IMR-90 (cell line): Measurements from ENCODE around the gene SLC25A26. TPM values are rescaled to one million over a fixed set of nuclear protein-coding genes. Genes with fewer than 3 reads are reported as not detected.
A peak's percentile ranks its signal among the peaks of the same experiment; 100 is the strongest.

ENCODE experiments used
- ATAC-seq: fragments of 200-7000 bp; cut with Tn5 transposase; 2 replicates; pipeline ENCODE4 v1.9.1; 2020; ENCODE audit warnings: low read depth, mild to moderate bottlenecking, moderate library complexity
- BruUV-seq: library from RNA; stranded (reverse); fragments of 400-500 nt; replicated peaks from 2 replicates; lab custom pipeline; 2021; lab: Mats Ljungman, UMichigan
- CTCF ChIA-PET: fragments of 300-600 bp; formaldehyde crosslinking; extraction: SDS; loops from one replicate; lab custom pipeline; 2021; ENCODE audit warnings: antibody characterized with exemption; lab: Yijun Ruan, JAX
- POLR2A ChIA-PET: fragments of 300-600 bp; sonication (Branson Sonifier 250); formaldehyde crosslinking; loops from one replicate; lab custom pipeline; 2022; ENCODE audit warnings: antibody characterized with exemption; ENCODE audit not compliant: unreplicated experiment; lab: Charles Lee
- DNase-seq: peaks from one replicate; pipeline ENCODE4 v3.0.0; 2013
- H2AFZ ChIP-seq: replicated peaks from 2 replicates; pipeline ENCODE3; 2013; ENCODE audit warnings: low read length, mild to moderate bottlenecking; ENCODE audit not compliant: poor library complexity
- H2AK5ac ChIP-seq: 2 replicates; pipeline ENCODE4 v1.6.1; 2013; ENCODE audit warnings: low read depth, low read length, inconsistent platforms
- H2AK9ac ChIP-seq: replicated peaks from 2 replicates; pipeline ENCODE3; 2013; ENCODE audit warnings: mild to moderate bottlenecking, low read depth, low read length, moderate library complexity; ENCODE audit not compliant: poor library complexity
- H2BK120ac ChIP-seq: 2 replicates; pipeline ENCODE4 v1.6.1; 2013; ENCODE audit warnings: low read depth, low read length, inconsistent platforms
- H2BK15ac ChIP-seq: 3 replicates; pipeline ENCODE4 v1.6.1; 2013; ENCODE audit warnings: low read depth, low read length, inconsistent platforms
- H2BK20ac ChIP-seq: 2 replicates; pipeline ENCODE4 v1.6.1; 2013; ENCODE audit warnings: low read depth, mild to moderate bottlenecking, inconsistent platforms, low read length, moderate library complexity
- H2BK5ac ChIP-seq: 2 replicates; pipeline ENCODE4 v1.6.1; 2013; ENCODE audit warnings: mild to moderate bottlenecking, low read depth, low read length, inconsistent platforms; ENCODE audit not compliant: poor library complexity, severe bottlenecking
- H3K14ac ChIP-seq: replicated peaks from 2 replicates; pipeline ENCODE4 v1.6.1; 2013; ENCODE audit warnings: low read depth, low read length, inconsistent platforms
- H3K18ac ChIP-seq: 2 replicates; pipeline ENCODE4 v1.6.1; 2013; ENCODE audit warnings: low read depth, low read length, control low read depth
- H3K23ac ChIP-seq: 2 replicates; pipeline ENCODE4 v1.6.1; 2013; ENCODE audit warnings: low read depth, low read length, inconsistent platforms
- H3K27ac ChIP-seq: 2 replicates; pipeline ENCODE4 v1.5.1; 2013; ENCODE audit warnings: mild to moderate bottlenecking, control low read depth, low read length; ENCODE audit not compliant: insufficient read depth
- H3K27me3 ChIP-seq: 2 replicates; pipeline ENCODE4 v1.6.1; 2013; ENCODE audit warnings: low read length; ENCODE audit not compliant: control insufficient read depth, insufficient read depth
- H3K36me3 ChIP-seq: 2 replicates; pipeline ENCODE4 v1.6.1; 2013; ENCODE audit warnings: low read length, mixed read lengths; ENCODE audit not compliant: control insufficient read depth, insufficient read depth
- H3K4ac ChIP-seq: 2 replicates; pipeline ENCODE4 v1.6.1; 2013; ENCODE audit warnings: low read depth, low read length, inconsistent platforms
- H3K4me1 ChIP-seq: 2 replicates; pipeline ENCODE4 v1.6.1; 2013; ENCODE audit warnings: low read length, mixed read lengths; ENCODE audit not compliant: control insufficient read depth, insufficient read depth
- H3K4me2 ChIP-seq: 2 replicates; pipeline ENCODE4 v1.6.1; 2013; ENCODE audit warnings: low read depth, mild to moderate bottlenecking, control low read depth, low read length, moderate library complexity
- H3K4me3 ChIP-seq: 2 replicates; pipeline ENCODE4 v1.5.1; 2013; ENCODE audit warnings: low read depth, mild to moderate bottlenecking, control low read depth, low read length, moderate library complexity; ENCODE audit not compliant: insufficient read depth
- H3K56ac ChIP-seq: 2 replicates; pipeline ENCODE4 v1.6.1; 2013; ENCODE audit warnings: low read length, inconsistent platforms; ENCODE audit not compliant: insufficient read depth; ENCODE audit errors: extremely low read depth
- H3K79me1 ChIP-seq, 2 experiments: 2 replicates each; pipeline ENCODE4 v1.6.1; 2013; ENCODE audit warnings: low read length in 2 of 2, inconsistent platforms in 1 of 2, low read depth in 1 of 2
- H3K9ac ChIP-seq: 2 replicates; pipeline ENCODE4 v1.6.1; 2013; ENCODE audit warnings: low read depth, low read length, control low read depth
- H3K9me1 ChIP-seq: 2 replicates; pipeline ENCODE4 v1.6.1; 2013; ENCODE audit warnings: low read length, inconsistent platforms; ENCODE audit not compliant: insufficient read depth
- H3K9me3 ChIP-seq: 2 replicates; pipeline ENCODE4 v1.6.1; 2013; ENCODE audit warnings: low read length; ENCODE audit not compliant: control insufficient read depth, insufficient read depth
- H4K20me1 ChIP-seq: 2 replicates; pipeline ENCODE4 v1.6.1; 2013; ENCODE audit warnings: low read length, inconsistent platforms; ENCODE audit not compliant: insufficient read depth
- H4K5ac ChIP-seq: 2 replicates; pipeline ENCODE4 v1.6.1; 2013; ENCODE audit warnings: mild to moderate bottlenecking, low read depth, low read length, control low read depth
- H4K8ac ChIP-seq, 2 experiments: 2 replicates each; pipeline ENCODE4 v1.6.1; 2013; ENCODE audit warnings: low read depth in 2 of 2, low read length in 2 of 2, control low read depth in 1 of 2, inconsistent platforms in 1 of 2
- H4K91ac ChIP-seq: 2 replicates; pipeline ENCODE4 v1.6.1; 2013; ENCODE audit warnings: low read depth, low read length, inconsistent platforms; ENCODE audit not compliant: insufficient read depth
- CTCF ChIP-seq: conservative IDR thresholded peaks from 2 replicates; pipeline ENCODE4 v1.5.1; 2012; ENCODE audit warnings: mild to moderate bottlenecking, low read depth, low read length, improper control_type of control experiment
- MAFK ChIP-seq: IDR thresholded peaks from 2 replicates; pipeline ENCODE4 v1.6.1; 2012; ENCODE audit warnings: low read depth, low read length, improper control_type of control experiment
- MAZ ChIP-seq: IDR thresholded peaks from 2 replicates; pipeline ENCODE4 v1.6.1; 2012; ENCODE audit warnings: low read depth, mild to moderate bottlenecking, low read length, improper control_type of control experiment, moderate library complexity, borderline replicate concordance
- POLR2A ChIP-seq: IDR thresholded peaks from 2 replicates; pipeline ENCODE4 v1.6.1; 2012; ENCODE audit warnings: mild to moderate bottlenecking, low read depth, low read length
- RAD21 ChIP-seq: IDR thresholded peaks from 2 replicates; pipeline ENCODE4 v1.6.1; 2012; ENCODE audit warnings: low read length, improper control_type of control experiment
- RFX5 ChIP-seq: IDR thresholded peaks from 2 replicates; pipeline ENCODE4 v1.8.0; 2012; ENCODE audit warnings: low read depth, mild to moderate bottlenecking, low read length, moderate library complexity
- WGBS, 2 experiments: methylation state at CpG; one replicate each; pipeline versions ENCODE4 v1.1.5 to v1.1.7; 2013; ENCODE audit warnings: missing lambda C conversion rate in 2 of 2; ENCODE audit not compliant: insufficient read length in 1 of 2; ENCODE audit errors: extremely low coverage in 2 of 2; 5-methylcytosine and 5-hydroxymethylcytosine counted together
- dilution Hi-C: fragments of 300-500 bp; cut with HindIII; formaldehyde crosslinking; loops from one replicate; pipeline ENCODE4 v1.14.3; 2018; ENCODE audit warnings: low sequenced_read_pairs; ENCODE audit not compliant: unreplicated experiment
- in situ Hi-C: fragments of 300-500 bp; cut with MboI; formaldehyde crosslinking; loops from 3 replicates; pipeline ENCODE4 v1.14.3; 2019; ENCODE audit warnings: low sequenced_read_pairs, inconsistent platforms, mixed read lengths
- intact Hi-C: fragments of 100-400 bp; cut with micrococcal nuclease; formaldehyde crosslinking; loops from 2 replicates; pipeline ENCODE4 v1.10.0; 2022
- polyA plus RNA-seq, 3 experiments: library from polyadenylated mRNA; depleted of rRNA; stranded (reverse); fragments of >200 nt; gene quantifications; 2 replicates each; pipeline ENCODE4 v1.2.3, GENCODE V29; 2012; ENCODE audit warnings: low replicate concordance in 1 of 3
- total RNA-seq: library from RNA; depleted of rRNA; stranded (reverse); fragments of >200 nt; gene quantifications from 2 replicates; pipeline ENCODE4 v1.2.3, GENCODE V29; 2012

Gene SLC25A26
- total and polyA plus RNA-seq, 2 of the 4 experiments (the other 2 are of a cell fraction), result 10.9 to 12.7 TPM

GRCh38 chr3:66386925-66387650, 166.3 kb downstream of the SLC25A26 start:
- H3K18ac ChIP-seq, result peak overlapping the region; percentile 23
- H2BK15ac ChIP-seq, result no peak overlapping the region
- TF ChIP-seq RFX5, result no peak
- TF ChIP-seq MAZ, result no peak
- no peak for TF ChIP-seq RAD21
- TF ChIP-seq MAFK, result no peak
- no peak for TF ChIP-seq CTCF
- TF ChIP-seq POLR2A, result no peak
- peaks cover 5% of the 10 kb centered on the region; the same call in 1 of the 2 replicates for H3K9me1 ChIP-seq
- ChIA-PET CTCF (interaction anchor here (0.6 to 1.2 kb wide), 4 partner anchors 9 to 152 kb away, joined by 3 to 5 read pairs (median 4); no protein-coding TSS in a partner anchor), POLR2A (no interaction called here)
- no peak overlapping the region for H3K23ac ChIP-seq
- H3K4me3 ChIP-seq, result no peak overlapping the region
- dilution Hi-C loops, result no loop called here
- no peak overlapping the region for H2AK9ac ChIP-seq
- H3K14ac ChIP-seq, result 0 out of 2 replicates have a peak overlapping the region, but pooled peaks have one; percentile 22
- WGBS, 2 experiments, result no CpG with 5 or more reads among the region's 7 CpGs
- 0 out of 2 replicates have a peak overlapping the region, but pooled peaks have one; percentile 7 for H3K4me2 ChIP-seq
- BruUV-seq, result no TSS peak
- intact Hi-C loops, result no loop called here
- no peak overlapping the region for H2BK120ac ChIP-seq
- H3K27me3 ChIP-seq, result no peaks in the 10 kb centered on the region
- H4K20me1 ChIP-seq, result peaks cover 6% of the 10 kb centered on the region; the same call in 1 of the 2 replicates
- H3K9me3 ChIP-seq, result peaks cover 3% of the 10 kb centered on the region; the same call in 1 of the 2 replicates
- H2BK5ac ChIP-seq, result no peak overlapping the region
- peak overlapping the region; percentile 6; the same call in 1 of the 2 replicates for H3K27ac ChIP-seq
- no peak overlapping the region for H3K56ac ChIP-seq
- H2AK5ac ChIP-seq, result peak overlapping the region; percentile 5; the same call in 1 of the 2 replicates
- peaks cover 0 to 15% of the 10 kb centered on the region in 2 experiments; a peak in 2 of 4 replicates for H3K79me1 ChIP-seq
- H3K9ac ChIP-seq, result no peak overlapping the region
- peaks cover 6% of the 10 kb centered on the region for H3K4me1 ChIP-seq
- no peak overlapping the region for H2AFZ ChIP-seq
- DNase-seq (peak; percentile 53), ATAC-seq (peak; percentile 88)
- no peak overlapping the region for H4K91ac ChIP-seq
- no peak overlapping the region for H4K8ac ChIP-seq
- no peak overlapping the region; the same call in 1 of the 2 replicates for H4K5ac ChIP-seq
- H3K36me3 ChIP-seq, result peaks cover 44% of the 10 kb centered on the region
- H3K4ac ChIP-seq, result no peak overlapping the region; the same call in 1 of the 2 replicates
- in situ Hi-C loops, result no loop called here
- no peak overlapping the region for H2BK20ac ChIP-seq
